CD4-positive, alpha-beta T cell treated with Interleukin-10 for 1 hour (primary cell): Measurements from ENCODE around the gene NLRP3.
A peak's percentile ranks its signal among the peaks of the same experiment; 100 is the strongest.
"Not testable (repeated sequence)": the region's sequence is repeated elsewhere in the genome, so short reads cannot be mapped to it uniquely, and the experiment has no call there.

ENCODE experiments used
- DNase-seq: peaks from one replicate; pipeline ENCODE4 v3.0.0-alpha.2; 2020

Gene NLRP3

GRCh38 chr1:247474367-247474766, 58.4 kb downstream of the NLRP3 start:
- no peak for DNase-seq

- no peak for DNase-seq
These were observed 59.8 kb downstream of the NLRP3 start for GRCh38 chr1:247475793-247476192.

GRCh38 chr1:247476328-247477058, 60.5 kb downstream of the NLRP3 start:
- not testable (repeated sequence) for DNase-seq

- DNase-seq: no peak
These were observed 66.8 kb downstream of the NLRP3 start for GRCh38 chr1:247482747-247483146.

GRCh38 chr1:247487057-247487456, 71.1 kb downstream of the NLRP3 start:
- peak; percentile 64 for DNase-seq

GRCh38 chr1:247491328-247491727, 75.4 kb downstream of the NLRP3 start:
- DNase-seq: no peak

GRCh38 chr1:247493106-247493505, 77.1 kb downstream of the NLRP3 start:
- no peak for DNase-seq

GRCh38 chr1:247494767-247495166, 78.8 kb downstream of the NLRP3 start:
- no peak for DNase-seq

GRCh38 chr1:247496581-247497285, 80.8 kb downstream of the NLRP3 start:
- DNase-seq: no peak
